T-helper 2 cell treated with Interferon-gamma antibody and Interleukin-4, amounts not matched to agents 5 μg/mL and 100 μg/mL, for 36 hours (primary cell): ENCODE measurements around the gene CARM1.

Source experiments
- DNase-seq: peaks from one replicate; pipeline ENCODE4 v3.0.0; 2021; ENCODE audit warnings: low spot score
- H3K27ac Mint-ChIP-seq: one replicate; pipeline ENCODE4 v1.8.0; 2021; ENCODE audit warnings: mild to moderate bottlenecking, mixed read lengths
- H3K27me3 Mint-ChIP-seq: one replicate; pipeline ENCODE4 v1.8.0; 2021; ENCODE audit warnings: low read depth, mixed read lengths
- H3K36me3 Mint-ChIP-seq: one replicate; pipeline ENCODE4 v1.8.0; 2021; ENCODE audit warnings: low read depth, mixed read lengths
- H3K4me1 Mint-ChIP-seq: one replicate; pipeline ENCODE4 v1.8.0; 2021; ENCODE audit warnings: low read depth, mixed read lengths
- H3K4me3 Mint-ChIP-seq: one replicate; pipeline ENCODE4 v1.8.0; 2022; ENCODE audit warnings: mild to moderate bottlenecking, moderate library complexity, mixed read lengths
- H3K9me3 Mint-ChIP-seq: one replicate; pipeline ENCODE4 v1.8.0; 2021; ENCODE audit warnings: mixed read lengths

Gene CARM1

DNA sequence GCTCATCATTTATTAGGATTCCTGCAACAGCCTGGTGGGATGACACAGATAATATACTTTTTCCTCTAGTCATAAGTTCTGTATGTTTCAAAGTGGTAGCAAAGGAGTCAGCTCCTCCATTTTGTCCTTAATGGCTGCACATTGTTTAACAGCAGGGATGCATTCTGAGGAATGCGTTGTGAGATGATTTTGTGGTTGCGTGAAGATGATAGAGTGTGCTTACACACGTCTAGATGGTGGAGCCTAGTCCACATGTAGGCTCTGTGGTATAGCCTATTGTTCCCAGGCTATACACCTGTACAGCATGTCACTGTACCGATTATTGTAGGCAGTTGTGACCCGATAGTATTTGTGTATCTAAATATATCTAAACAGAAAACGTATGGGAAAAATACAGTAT is 94.0 kb downstream of the CARM1 start:
- Mint-ChIP-seq H3K4me3 (no peak overlapping the region), H3K4me1 (peaks cover 34% of the 10 kb centered on the region), H3K27me3 (no peaks in the 10 kb centered on the region), H3K36me3 (peaks cover 11% of the 10 kb centered on the region), H3K27ac (no peak overlapping the region), H3K9me3 (no peaks in the 10 kb centered on the region)
- no peak for DNase-seq

DNA sequence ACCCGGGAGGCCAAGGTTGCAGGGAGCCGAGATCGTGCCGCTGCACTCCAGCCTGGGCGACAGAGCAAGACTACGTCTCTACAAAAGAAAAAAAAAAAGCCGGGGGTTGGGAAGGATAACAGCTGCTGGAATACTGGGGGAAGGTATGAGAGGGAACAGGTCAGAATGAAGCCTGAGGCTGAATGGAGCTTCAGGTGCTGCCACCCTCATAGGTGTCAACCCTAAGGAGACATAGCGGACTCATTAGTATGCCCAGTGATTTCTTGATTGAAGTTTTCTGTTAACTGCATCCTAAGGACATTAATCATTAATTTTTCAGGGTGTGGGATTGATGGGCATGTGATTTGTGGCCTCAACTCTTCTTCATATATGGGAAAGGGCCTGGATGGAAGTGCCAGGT is 95.5 kb downstream of the CARM1 start:
- Mint-ChIP-seq H3K36me3 (peaks cover 11% of the 10 kb centered on the region), H3K27ac (no peak overlapping the region), H3K9me3 (no peaks in the 10 kb centered on the region), H3K4me3 (no peak overlapping the region), H3K4me1 (peaks cover 34% of the 10 kb centered on the region), H3K27me3 (no peaks in the 10 kb centered on the region)
- no peak for DNase-seq

DNA sequence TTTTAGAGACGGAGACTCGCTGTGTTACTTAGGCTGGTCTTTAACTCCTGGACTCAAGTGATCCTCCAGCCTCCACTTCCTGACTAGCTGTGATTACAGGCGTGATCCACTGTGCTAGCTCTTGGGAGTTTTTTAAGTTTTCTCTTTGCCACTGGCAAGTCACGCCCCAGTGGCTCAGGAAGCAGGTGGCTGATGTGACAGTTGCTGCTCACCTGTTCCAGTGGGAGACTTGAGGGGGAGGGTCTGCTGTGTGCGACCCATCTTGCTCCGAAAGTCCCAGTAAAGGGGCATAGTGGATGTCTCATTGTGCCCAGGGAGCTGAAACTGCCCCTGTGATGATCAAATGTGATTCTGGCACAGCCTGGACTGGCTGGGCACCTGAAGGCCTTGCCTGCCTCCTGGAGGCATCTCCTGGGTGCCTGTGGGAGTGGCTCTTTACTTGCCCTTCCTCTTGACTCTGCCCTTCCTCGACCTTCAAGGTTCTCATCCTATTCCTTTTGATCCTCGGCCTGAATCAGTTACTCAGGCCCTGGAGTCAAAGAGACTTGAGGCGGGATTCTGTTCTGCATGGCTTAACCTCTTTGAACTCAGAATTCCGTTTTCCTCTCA is 97.3 kb downstream of the CARM1 start:
- Mint-ChIP-seq H3K36me3 (peaks cover 7% of the 10 kb centered on the region), H3K9me3 (no peaks in the 10 kb centered on the region), H3K27ac (no peak overlapping the region), H3K4me1 (peaks cover 18% of the 10 kb centered on the region), H3K27me3 (no peaks in the 10 kb centered on the region), H3K4me3 (no peak overlapping the region)
- DNase-seq, result no peak

DNA sequence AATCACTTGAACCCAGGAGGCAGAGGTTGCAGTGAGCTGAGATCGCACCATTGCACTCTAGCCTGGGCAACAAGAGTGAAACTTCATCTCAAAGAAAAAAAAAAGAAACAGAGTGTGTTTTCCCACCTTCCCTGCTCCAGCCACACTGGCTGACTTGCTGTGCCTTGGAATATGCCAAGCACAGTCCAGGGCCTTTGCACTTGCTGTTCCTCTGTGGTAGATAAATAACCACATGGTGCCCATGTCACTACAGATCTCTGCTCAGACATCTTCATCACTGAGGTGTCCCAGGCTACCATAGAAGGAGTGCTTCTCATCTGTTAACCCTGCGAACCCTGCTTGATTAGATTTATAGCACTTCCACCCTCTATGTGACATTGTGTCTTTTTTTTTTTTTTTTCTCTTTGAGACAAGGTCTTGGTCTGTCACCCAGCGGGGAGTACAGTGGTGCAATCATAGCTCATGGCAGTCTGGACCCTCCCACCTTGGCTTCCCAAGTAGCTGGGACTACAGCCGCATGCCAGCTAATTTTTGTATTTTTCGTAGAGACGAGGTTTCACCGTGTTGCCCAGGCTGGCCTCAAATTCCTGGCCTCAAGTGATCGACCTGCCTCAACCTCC is 99.9 kb downstream of the CARM1 start:
- H3K4me3 Mint-ChIP-seq, result no peak overlapping the region
- peaks cover 4% of the 10 kb centered on the region for H3K36me3 Mint-ChIP-seq
- H3K27ac Mint-ChIP-seq, result no peak overlapping the region
- H3K27me3 Mint-ChIP-seq, result no peaks in the 10 kb centered on the region
- no peaks in the 10 kb centered on the region for H3K9me3 Mint-ChIP-seq
- H3K4me1 Mint-ChIP-seq, result peaks cover 19% of the 10 kb centered on the region
- no peak for DNase-seq
